Measurements from ENCODE around the gene C7orf33.
"Not testable (repeated sequence)": the region's sequence is repeated elsewhere in the genome, so short reads cannot be mapped to it uniquely, and the experiment has no call there.

Gene C7orf33

DNA sequence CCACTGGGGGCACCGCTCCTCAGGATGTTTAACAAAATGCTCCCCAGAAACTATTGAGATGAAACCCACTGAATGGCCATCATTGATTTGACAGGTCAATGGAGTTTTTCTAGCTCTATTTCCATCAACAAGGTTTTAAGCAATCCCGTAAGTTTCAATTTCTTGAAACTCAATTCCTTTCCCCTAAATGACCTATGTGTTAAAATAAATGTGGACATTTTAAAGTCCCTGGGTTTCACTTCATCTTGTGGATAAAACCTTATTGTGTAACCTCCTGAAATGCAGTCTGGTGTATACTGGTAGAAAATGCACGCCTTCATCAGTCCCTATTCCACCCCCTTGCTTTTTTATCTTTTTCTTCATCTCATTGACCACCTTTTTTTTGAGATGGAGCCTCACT, 8.9 kb upstream of the C7orf33 start:
- no peak for DNase-seq

DNA sequence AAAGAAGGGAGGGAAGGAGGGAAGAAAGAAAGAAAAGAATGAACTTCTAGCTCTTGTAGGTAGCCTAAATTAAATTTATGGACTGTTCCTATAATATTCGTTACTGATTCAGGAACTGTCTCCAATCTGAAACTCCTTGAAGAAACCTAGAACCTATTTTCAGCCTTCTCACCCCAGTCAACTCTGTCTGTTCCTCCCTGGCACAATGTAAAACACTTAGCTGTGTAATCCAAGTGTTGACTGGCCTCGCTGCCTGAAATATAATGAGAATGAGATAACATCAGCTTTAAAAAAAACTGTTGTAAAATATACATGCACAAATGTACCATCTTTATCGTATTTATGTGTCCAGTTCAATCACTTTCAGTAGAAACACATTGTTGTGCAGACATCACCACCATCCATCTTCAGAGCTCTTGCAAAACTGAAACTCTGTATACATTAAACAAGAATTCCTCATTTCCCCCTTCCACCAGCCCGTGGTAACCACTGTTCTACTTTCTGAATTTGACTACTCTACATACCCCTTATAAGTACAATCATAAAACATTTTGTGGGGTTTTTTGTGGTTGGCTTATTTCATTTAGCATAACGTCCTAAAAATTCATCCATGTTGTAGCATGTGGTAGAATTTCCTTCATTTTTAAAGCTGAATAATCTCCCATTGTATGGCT, 6.3 kb upstream of the C7orf33 start:
- DNase-seq = no peak

DNA sequence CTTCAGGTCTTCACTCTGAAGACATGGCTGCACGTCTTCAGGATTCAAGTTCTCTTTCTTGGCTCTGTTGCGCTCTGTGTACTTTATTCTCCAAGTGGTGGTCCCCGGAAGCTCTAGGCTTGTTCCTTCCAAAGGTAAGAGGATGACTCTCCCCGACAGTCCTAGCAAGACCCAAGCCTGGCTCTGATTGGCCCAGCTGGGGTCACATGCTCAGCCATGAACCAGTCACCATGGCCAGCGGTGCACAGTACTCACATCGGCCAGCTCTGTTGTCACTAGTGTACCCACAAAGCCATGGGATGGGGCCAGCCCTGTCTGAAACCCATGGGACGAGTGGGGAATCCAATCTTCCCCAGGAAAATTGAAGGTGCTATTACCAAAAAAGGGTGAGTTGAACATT, 5.2 kb upstream of the C7orf33 start:
- no peak for DNase-seq

DNA sequence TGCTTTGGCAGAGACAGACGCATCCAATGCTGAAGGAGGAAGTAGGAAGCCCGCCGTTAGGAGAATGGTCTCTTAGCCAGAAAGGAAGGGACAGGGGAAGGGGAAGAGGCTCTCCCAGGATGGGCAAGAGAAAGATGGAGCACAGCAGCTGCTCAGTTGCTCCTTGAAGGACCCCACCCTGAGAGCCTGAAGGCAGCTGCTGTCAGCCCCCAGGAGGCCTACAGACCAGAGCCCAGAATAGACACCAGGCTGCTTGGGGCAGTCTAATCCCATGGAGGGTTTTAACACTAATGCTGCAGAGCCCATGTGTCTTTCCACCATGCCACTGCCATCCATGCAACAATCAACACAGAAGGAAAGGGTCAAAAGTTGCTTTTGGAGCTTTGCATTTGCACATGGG, 3.5 kb upstream of the C7orf33 start:
- no peak for DNase-seq

DNA sequence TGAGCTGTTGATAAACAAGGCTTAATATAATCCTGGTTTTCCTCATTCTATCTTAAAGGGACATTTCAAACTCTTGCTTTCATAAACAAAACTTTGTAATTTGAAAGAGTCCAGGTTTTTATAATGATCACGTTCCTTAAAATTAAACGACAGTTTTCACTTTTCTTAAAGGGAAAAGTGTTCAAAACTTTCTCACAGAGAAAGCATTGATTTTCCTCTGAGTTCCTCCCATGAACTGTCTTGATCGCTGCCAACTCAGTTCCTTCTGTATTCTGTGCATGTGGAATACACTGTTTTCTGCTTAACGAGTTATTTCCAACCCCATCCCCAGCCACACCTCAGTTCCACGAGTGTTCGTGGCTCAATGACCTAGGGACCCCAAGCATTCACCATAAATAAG, 2.4 kb upstream of the C7orf33 start:
- no peak for DNase-seq

DNA sequence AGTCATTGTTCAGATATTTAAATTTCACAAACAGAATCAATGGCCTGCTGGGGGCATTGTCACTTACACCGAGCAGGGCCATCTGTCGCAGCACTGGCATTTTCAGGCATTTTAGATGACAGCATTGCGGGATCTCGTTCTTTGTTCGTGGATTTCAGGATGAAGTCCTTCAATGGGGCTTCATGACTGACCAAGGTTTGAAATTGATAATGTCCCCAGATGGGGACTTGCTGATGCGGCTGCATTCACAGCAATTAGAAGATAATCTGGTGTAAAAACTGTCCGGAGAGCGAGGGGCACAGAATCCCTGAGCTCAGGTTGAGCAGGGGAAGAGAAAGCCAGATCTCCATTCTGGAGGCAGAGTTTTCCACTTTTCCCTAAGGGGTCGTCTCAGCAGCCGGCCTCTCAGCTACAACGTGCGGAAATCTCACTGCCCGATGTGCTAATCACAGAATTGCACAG, 1.9 kb upstream of the C7orf33 start:
- no peak for DNase-seq

DNA sequence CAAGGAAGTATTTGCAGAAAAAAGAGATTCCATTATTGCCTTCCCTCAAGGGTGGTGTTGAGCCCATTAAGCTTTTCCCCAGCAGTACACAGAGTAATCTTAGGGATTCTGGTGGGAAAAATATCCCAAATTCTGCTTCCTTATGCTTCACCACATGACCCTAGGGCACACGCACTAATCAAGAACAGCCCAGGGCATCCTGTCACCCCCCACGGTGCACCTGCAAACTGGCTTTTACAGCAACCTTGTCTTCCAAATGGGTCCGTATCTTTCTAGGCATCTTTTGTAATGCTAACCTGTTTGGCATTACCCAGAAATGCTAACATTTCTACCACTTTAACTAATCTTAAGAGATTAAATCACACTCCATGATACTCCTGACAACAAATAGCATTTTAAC, 926 bp upstream of the C7orf33 start:
- no peak for DNase-seq

DNA sequence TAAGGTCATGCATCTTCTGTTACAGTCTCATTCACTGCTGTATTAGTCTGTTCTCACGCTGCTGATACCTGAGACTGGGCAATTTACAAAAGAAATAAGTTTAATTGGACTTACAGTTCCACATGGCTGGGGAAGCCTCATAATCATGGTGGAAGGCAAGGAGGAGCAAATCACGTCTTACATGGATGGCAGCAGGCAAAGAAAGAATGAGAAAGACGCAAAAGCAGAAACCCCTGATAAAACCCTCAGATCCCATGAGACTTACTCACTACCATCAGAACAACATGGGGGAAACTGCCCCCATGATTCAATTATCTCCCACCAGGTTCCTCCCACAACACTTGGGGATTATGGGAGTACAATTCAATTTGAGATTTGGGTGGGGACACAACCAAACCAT, 5.8 kb downstream of the C7orf33 start:
- not testable (repeated sequence) for DNase-seq

DNA sequence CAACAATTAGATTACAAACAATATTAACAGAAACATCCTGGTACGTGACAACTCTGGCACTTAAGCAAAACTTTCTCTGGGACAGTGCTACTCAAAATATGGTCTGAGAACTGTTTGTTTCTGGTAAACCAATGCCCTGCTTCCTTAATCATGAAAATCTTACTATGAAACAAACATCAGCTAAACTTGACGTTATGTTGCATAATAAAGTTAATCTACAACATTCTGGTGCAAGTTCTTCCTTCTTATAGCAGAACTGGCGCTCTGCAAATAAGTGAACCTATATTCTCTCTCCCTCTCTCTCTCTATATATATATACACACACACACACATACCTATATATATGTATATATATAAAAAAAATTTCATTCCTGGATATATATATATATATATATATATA, 7.8 kb downstream of the C7orf33 start:
- DNase-seq = no peak

DNA sequence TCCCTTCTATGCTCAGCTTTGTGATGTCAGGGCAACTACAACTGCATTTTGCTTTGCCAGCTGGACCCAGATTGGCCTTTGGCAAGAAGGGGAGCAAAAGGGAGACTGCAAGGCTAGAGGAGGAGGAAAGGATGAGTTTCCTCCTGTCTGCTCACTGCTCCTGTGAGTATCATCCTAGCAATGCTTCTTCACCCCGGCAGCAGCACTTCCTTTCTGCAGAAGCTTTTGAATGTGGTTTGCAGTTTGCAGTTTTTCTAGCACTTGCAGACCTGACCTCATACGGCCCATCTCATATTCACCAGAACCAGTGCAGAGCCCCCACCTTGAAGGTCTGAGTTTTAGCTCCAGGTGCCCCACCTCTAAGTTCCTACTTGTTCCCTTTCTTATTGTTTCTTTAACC, 14.8 kb downstream of the C7orf33 start:
- DNase-seq = no peak

DNA sequence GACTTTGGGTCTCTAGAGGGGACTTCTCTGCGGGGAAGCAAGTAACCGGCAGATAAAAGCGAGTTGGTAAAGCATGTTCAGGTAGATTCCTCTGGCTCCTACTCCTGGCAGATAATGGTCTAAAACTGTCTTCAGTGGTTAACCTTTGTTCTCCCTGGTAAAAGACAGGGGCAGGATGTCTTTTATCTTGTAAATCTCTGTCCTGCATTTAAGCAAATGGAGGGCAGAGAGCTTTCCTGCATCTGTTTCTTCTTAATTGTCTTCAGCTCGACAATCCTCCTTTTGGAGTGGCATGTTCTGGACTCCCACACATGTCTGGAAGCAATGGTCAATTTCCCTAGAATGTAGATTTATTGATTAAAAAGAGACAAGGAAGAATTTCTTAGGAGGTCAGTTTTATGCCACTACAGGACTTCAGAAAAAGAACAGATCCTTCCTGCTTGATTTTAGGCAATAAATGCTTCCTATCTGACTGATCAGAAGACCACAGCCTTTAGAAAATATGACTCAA, 16.6 kb downstream of the C7orf33 start:
- no peak for DNase-seq

DNA sequence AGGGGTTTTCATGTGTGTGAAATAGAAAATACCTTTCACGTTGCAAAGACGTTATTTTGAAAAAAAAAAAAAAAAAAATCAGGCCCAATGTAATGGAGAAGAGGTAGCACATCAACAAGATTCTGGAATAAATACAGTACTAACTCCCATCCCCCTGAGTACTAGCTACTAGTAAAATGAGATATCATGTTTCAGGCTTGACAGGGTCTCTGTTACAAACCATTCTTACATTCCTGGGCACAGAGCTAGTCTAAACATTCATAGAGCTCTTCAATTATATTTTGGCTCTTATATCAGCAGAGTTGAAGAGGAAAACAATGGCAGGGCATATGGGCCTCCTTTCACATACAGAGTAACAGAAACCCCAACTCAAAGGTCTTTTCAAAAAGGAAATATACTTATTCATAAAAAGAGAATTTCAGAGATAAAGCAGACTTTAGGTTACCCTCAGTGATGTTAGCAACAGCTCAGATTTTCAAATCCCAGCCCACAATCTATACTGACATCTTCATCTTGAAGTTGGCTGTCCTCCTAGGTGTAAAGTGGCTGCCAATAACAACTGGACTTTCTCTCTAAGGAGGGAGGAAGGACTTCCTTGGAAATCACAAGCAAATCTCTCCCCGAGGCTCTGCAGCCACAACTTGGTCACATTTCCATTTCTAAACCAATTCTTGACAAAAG, 18.6 kb downstream of the C7orf33 start:
- DNase-seq = no peak

DNA sequence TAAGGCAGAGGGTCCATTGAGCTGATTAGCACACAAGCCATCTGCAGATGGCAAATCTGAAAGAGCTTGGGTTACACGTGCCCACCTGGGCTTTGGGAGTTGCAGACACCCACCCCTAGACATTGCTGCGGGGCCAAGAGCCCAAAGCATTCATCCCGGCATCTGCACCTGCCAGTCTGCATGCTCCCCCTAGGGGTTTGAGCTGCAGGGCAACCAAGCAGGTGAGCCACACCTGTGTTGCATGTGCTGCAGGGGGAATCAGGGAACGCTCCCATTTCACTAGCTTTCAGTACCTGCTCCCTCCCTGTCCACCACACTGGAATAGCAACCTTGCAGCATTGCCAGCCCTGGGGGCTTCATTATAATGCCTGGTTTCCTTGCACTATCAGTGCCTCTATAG, 21.1 kb downstream of the C7orf33 start:
- no peak for DNase-seq

DNA sequence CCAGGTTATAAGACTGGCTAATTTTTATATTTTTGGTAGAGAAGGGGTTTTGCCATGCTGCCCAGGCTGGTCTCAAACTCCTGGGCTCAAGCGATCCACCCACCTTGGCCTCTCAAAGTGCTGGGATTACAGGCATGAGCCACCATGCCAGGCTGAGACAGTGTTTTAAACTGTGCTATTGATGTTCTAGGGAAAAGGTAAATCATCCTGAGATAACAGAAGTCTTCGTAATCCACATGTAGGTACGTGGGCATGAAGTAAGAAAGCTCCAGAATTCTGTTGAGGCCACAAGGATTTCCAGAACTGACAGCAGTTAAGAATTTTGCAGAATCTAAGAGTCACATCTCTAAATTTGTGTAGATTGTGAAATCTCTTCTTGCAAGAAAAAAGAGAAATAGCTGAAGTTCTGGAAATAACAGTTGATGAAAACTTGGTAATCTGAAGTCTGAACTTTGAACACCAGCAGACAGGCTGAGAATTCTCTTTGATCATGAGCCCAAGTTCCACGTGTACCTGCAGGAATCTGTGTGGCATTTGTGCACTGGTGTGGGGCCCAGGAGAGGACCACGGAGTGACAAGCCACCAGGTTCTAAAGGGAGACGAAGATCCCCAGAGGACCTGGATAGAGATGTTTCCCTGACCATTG, 24.6 kb downstream of the C7orf33 start:
- no peak for DNase-seq

DNA sequence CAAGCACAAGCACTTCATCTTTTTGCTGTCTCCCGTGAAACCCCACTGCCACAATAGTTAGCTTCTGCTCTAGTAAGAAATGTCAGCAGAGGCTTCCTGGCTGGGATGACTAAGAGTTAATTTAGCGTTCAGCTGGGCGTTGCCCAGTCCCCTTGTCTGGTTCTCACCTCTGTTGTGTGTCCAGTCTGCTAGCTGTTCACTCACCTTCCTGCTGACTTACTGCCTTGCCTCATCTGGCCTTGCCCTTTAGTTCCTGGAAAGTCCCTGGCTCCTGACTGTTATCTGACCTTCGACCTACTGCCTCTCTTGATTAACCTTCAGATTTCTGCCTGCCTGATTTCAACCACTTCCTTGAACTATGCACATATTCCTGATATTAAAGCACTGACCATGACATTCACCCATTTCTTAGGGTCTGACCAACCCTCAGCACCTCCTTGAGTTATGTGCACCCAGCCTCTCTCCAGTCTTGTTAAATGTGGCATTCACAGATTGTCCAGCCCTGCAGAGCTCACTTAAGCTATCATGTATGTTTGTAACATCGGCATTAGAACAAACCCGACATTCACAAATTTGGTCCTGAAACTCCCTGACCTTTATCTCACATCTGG, 30.3 kb downstream of the C7orf33 start:
- no peak for DNase-seq

DNA sequence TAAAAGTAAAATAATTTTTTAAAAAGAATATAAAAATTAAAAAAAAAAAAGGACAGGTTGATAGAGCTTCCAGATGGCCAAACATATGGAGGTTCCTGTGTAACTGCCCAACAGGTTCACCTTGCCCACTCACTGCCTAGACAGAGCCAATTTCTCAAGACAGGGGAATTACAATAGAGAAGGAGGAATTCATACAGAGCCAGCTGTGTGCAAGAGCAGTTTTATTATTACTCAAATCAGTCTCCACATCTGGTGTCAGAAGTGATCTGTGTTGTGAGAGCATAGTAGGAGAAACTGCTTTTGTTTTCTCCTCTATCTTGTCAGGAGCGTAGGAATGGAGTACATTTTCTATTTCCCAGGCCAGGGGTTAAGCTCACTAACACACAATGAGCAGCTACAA, 31.0 kb downstream of the C7orf33 start:
- no peak for DNase-seq

DNA sequence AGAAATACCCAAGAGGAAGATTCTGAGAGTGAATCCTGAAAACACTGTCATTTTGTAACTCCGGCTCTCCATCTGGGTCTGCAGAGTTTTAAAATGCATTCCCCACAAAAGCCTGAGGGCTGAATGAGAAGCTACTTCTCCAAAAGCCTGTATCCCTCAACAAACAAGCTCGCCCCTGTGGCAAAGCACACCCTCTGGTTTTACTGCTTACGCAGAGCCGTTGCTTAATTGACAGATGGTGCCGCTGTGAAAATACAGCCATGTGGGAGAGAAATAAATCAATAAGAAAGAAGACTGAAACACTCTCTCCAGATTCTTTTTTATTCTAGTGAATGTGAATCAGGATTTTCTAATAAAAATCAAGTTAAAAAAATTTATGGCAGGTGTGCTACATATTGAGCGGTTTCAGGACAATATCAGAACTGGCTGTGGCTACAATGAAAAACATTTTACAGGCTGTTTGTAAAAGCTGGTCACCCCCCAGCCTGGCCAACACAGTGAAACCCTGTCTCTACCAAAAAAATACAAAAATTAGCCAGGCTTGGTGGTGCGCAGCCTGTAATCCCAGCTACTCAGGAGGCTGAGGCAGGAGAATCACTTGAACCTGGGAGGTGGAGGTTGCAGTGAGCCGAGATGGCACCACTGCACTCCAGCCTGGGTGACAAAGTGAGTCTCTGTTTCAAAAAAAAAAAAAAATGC, 32.5 kb downstream of the C7orf33 start:
- DNase-seq = no peak

DNA sequence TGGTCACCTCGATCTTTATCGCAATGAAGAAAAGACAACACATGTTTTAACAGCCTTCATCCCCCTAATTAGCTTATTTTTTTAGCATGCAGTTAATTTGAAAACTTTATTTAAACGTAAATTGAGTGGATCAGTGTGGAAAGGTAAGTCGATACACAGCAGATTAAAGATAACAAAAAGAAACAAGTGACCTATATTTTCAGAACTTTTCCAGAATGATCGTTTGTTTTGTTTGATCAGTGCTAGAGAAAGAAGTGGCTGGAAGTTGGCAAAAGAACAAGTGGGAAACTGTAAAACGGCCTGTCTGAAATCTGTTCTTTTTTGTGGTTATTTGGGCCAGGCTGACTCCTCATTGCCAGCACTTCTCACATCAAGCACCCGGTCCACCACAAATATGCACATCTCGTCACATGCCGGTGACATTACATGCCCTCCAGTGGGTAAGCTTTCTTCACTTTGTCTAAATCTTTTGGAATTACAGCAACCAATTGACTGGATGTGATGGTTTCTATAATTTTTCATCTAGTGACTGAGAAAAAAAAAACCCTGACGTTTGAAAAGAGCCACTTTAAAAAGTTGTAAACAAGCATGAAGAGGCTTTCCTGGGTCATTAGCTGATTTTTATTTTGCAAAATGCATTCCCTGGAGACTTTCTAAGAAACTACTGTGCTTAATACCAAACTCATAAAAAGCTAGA, 33.2 kb downstream of the C7orf33 start:
- DNase-seq = no peak

DNA sequence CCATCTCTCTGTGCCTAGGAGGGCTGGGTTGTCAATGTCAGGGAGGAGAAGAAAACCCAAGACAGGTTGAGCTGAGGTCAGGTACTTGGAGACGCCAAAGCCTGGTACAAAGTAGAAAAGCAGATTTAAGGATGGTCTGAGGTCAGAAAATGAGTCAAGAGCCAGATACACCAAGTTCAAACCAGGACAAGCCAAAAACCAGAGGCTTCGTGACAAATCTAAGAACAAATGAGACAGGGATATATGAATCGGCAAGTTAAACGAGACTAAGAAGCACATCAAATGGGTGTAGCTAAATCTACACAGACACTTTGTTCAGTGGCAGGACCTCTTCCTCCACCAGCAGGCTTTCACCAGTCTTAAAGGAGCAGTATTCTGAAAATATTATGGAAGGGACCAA, 34.2 kb downstream of the C7orf33 start:
- no peak for DNase-seq

DNA sequence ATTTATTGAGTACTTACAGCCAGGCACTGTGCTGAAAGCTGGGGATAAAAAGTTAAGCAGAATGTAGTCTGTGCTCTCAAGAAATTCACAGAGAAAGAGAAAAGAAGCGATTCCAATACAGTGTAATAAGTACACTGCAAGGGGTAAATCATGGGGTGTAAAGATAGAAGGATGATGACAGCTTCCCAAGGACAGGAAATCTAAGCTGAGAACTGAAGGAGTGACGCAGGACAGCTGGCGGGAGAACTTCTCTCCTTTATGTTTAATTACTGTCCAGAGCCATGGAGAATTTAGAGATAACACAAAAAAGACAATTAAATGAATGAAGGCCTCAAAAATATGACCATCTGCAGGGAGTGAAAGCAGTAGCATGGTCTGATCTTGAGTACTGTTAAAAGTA, 34.8 kb downstream of the C7orf33 start:
- no peak for DNase-seq

DNA sequence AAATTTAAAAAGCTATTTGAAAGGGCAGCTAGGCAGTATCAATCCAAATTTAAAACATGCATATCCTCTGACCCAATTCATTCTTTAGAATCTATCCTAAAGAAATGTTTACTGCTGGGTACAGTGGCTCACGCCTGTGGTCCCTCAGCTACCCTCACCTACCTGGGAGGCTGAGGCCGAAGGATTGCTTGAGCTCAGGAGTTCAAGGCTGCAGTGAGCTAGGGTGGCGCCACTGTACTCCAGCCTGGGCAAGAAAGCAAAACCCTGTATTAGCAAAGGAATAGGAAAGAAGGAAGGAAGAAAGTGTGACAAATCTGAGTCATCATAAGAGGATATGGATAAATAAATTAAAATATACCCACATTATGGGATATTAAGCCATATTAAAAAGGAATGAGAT, 36.3 kb downstream of the C7orf33 start:
- no peak for DNase-seq

DNA sequence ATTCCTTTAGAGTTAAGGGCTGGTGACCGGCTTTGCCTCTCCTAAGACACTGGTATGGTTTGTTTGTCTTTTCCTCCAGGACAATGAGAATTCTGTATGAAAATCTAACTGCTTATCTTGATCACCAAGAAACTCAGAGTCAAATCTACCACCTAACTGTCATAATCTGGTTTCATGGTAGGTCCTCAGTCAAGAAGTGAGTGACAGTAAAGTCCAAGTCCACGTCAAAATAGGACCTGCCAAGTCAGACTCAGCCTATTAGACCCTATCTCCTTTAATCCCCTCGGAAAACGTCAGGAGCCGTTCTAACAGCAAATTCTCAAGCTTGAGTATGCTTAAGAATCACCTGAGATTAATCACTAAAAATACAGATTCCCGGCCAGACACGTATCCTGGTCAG, 37.4 kb downstream of the C7orf33 start:
- DNase-seq = no peak

DNA sequence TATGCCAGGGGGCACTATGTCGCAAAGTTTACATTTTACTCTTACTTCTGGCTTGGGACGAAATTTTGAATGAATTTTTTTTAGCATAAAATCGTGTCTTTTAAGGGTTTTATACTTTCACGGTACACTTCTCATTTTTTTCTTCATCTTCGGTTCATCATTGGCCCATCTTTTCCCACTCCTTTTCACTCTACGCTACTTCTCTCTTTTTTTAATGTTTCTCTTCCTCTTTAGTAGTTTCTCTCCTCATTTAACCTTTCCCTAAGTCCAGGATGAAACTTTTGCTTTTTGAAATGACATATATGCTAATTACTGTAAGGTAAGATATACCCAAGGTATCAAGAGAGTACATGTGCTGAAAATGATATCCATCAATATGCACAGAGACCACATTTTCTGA, 39.5 kb downstream of the C7orf33 start:
- DNase-seq = no peak
